CD4-positive, alpha-beta T cell treated with Interleukin-17A for 1 hour (primary cell): Measurements from ENCODE around the gene MAB21L1.

Source experiments
- DNase-seq: peaks from one replicate; pipeline ENCODE4 v3.0.0-alpha.2; 2020

MAB21L1 gene

GRCh38 chr13:35479038-35479492 is 2.6 kb upstream of the MAB21L1 start:
- DNase-seq, result no peak

DNA sequence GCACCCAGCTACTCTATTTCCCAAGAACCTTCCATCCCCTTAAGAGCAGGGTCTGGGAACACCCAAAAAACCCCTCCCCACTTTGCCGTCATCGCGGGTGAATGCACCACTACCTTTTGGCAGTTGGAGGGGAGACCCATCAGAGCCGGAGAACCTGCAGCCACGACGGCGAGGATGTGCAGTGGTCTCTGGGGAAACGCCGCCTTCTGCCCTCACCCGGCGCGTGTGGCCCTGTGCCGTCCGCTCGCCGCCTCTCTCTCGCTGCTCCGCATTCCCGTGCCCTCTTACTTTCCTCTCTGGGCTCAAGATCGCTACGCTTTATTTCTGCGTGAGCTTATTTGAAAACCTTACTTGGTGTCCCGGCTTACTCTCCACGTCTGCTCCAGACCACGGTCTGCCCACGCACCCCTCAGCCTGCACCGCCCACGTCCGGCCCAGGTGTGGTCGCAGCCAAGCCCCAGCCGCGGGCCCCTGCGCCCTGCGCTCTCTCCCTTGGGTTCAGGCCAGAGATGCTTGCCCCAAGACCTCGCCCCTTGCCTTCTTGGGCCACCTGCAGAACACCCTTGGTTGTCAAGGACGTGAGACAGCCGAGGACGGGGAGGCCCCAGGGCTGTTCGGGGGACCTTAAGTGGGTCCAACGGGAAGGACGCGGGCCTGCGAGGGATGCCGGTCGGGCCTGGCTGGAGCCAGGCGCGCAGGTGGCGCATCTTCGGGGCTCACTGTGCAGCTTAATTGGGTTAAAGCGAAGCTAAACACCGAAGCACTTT is 2.0 kb upstream of the MAB21L1 start:
- no peak for DNase-seq

DNA sequence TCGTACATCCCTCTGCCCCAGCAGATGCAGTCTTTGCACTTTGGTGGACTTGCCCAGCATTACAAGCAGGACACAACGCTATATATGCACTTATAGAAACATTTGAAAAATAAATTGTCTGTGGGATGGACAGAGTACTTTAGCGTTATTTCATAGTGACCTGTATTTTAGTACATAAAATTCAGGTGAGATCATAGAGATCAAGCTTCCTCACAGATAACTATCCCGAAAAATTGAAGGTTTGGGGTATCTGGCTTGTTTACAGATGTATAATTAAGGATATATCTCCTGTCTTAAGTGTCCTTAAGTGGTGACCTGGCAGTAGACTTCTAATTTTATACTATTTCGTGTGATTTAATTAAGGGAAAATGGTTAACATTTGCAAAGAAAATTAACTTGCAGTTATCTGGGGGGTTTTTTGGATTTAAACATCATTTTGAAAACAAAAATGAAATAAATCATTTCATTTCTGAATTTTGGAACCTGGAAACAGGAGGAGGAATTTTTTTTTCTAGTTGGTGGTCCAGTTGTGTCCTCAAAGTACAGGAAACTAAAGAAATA is 977 bp upstream of the MAB21L1 start:
- DNase-seq, result no peak

GRCh38 chr13:35475212-35475959 is 1.1 kb downstream of the MAB21L1 start:
- DNase-seq, result no peak

DNA sequence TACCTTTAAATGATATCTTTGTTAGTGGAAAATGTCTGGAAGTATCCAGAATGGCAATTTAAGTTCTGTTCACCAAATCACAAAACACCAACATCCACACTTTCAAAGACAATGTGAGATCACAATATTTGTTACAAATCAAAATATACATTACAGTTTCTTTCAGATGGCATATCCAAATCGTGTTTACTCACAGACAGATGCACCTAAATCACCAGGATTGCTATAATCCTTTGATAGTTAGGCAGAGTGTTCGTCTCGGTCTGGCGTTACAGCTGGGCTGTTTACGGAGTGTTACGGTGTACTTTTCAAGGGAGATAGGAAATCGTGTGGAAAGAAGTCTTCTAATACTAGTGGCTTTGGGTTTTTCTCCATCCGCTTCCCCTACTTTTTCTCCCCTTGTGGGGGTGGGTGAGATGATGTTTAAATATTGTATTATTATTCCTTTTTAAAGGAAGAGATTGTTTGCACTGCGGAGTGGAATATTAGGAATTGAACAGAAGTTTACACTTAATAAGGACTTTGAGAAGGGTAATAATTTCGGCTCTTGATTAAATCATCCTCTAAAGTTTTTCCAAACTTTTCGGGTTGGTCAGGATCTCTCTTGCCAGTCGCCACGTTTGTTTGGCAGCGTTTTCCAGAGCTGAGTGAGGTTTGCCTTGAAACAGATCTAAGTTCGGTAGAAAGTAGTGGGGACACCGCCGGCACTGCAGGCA is 1.8 kb downstream of the MAB21L1 start:
- DNase-seq, result no peak

DNA sequence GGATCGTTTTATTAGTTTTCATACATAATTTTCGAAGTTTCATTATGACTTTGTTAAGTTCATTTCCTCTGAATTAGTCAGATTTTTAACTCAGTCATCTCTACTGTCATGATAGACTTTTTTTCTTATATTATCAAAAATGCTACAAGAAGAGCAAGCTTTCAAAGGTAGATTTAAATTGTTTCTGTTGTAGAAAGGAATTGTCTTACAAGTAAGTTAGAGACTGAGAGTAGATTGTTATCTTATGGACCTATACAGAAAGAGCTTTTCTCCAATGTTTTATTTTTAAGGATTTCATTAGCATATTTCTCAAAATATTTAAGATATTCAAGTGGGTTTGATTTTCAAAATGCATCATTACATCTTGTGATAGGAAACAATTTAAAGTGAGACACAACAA is 2.7 kb downstream of the MAB21L1 start:
- DNase-seq, result no peak

- no peak for DNase-seq
Measured at GRCh38 chr13:35473206-35473775, 3.2 kb downstream of the MAB21L1 start.

DNA sequence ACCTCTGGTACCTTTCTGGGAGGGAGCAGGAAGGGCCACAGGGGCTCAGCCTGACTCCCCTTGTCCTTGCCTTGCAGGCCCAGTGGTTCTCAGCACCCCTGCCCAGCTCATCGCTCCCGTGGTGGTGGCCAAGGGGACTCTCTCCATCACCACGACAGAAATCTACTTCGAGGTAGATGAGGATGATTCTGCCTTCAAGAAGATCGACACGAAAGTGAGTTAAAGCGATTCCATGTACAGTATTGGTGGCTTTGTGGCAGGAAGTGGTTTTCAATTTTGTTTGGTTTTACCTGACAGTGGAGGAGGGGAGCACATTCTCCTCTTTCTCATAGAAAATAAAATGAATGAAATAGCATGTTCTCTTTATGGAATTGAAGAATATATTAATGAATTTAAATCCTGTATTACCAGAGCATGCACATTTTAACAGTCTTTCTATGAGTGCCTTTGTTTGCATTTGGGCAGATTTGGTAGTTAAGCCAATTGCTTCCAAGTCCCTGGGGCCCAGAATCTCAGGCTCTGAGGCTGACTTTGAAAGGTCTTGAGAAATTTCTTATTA is 4.1 kb downstream of the MAB21L1 start:
- DNase-seq, result no peak

GRCh38 chr13:35471706-35472322 is 4.7 kb downstream of the MAB21L1 start:
- DNase-seq, result no peak

- DNase-seq, result no peak
Measured at GRCh38 chr13:35470671-35471661, 5.5 kb downstream of the MAB21L1 start.

GRCh38 chr13:35469806-35470525 is 6.5 kb downstream of the MAB21L1 start:
- DNase-seq, result no peak

DNA sequence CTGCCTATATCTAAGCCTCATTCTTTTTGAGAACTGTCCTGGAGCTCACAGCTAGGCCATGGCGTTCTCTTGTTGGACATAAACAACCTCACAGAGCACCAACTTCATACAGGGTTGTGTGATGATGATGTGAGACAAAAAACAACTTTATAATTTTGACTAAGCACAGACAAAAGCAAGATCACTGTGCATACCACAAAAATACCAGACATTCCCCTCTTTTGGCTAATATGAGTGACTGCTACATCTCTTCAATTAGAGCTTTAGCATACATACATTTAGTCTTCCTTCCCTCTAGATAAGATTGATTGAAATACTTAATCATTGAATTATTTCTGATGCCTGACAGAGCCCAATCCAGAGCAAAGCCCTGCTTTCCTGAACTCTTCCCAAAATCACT is 8.3 kb downstream of the MAB21L1 start:
- no peak for DNase-seq

GRCh38 chr13:35465371-35465770 is 11.1 kb downstream of the MAB21L1 start:
- DNase-seq, result no peak

DNA sequence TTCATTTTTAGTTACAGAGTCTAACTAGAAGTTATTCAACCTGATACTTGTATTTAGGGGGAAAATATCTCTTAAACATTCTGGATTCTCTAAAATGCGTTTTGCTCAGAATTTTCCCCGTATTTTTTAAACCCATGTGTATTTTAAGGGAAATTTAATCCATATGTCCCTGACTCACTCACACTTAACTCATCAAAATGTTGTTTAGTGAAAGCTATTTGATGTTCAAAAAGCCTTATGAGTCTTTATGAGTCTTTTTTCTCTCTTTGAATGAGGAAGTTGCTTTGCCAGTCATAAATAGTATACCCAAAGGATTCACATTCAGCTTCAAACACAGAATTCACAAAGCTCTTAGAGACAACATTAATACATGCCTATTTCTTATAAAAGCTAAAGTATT is 16.4 kb downstream of the MAB21L1 start:
- DNase-seq, result no peak

- DNase-seq, result no peak
Measured at GRCh38 chr13:35457258-35457657, 19.2 kb downstream of the MAB21L1 start.

GRCh38 chr13:35455022-35455421 is 21.5 kb downstream of the MAB21L1 start:
- DNase-seq, result no peak

GRCh38 chr13:35449821-35450220 is 26.7 kb downstream of the MAB21L1 start:
- DNase-seq, result no peak

GRCh38 chr13:35448465-35448864 is 28.0 kb downstream of the MAB21L1 start:
- DNase-seq, result no peak
